GM12801 (cell line): ENCODE results near the gene KRT13.

ENCODE experiments used
- CTCF ChIP-seq: IDR thresholded peaks from one replicate; pipeline ENCODE4 v1.5.1; 2011; ENCODE audit warnings: control low read depth; ENCODE audit not compliant: insufficient read length; ENCODE audit errors: extremely low read depth

The KRT13 gene

GRCh38 chr17:41455236-41455635 lies 50.2 kb downstream of the KRT13 start:
- no peak for TF ChIP-seq CTCF

- no peak for TF ChIP-seq CTCF
Measured at GRCh38 chr17:41453066-41453465, 52.3 kb downstream of the KRT13 start.

- no peak for TF ChIP-seq CTCF
Measured at GRCh38 chr17:41452281-41452680, 53.1 kb downstream of the KRT13 start.

- no peak for TF ChIP-seq CTCF
Measured at GRCh38 chr17:41451154-41451728, 54.2 kb downstream of the KRT13 start.
